Prostate gland (tissue), 2 donors: Measurements from ENCODE around the gene HIGD1A.

Experiments used
- POLR2A ChIP-seq: fragments of 450-650 bp; IDR thresholded peaks from one replicate; pipeline ENCODE4 v1.6.1; 2016; ENCODE audit warnings: antibody characterized with exemption, mild to moderate bottlenecking
- POLR2AphosphoS5 ChIP-seq: sonication (generic); formaldehyde crosslinking; IDR thresholded peaks from one replicate; pipeline ENCODE4 v1.6.1; 2017; ENCODE audit warnings: antibody characterized with exemption
- TF ChIP-seq, protein P1 (sequence below), 4 experiments: fragments of 200-600 bp in 2 of 4; fragments of 450-650 bp in 2 of 4; sonication (generic) in 2 of 4; IDR thresholded peaks; 1 replicate in 3 of 4; 2 replicates in 1 of 4; pipeline ENCODE4 v1.5.1; 2016 to 2019; ENCODE audit warnings: antibody characterized with exemption in 4 of 4, mild to moderate bottlenecking in 2 of 4, moderate library complexity in 2 of 4

DNA sequence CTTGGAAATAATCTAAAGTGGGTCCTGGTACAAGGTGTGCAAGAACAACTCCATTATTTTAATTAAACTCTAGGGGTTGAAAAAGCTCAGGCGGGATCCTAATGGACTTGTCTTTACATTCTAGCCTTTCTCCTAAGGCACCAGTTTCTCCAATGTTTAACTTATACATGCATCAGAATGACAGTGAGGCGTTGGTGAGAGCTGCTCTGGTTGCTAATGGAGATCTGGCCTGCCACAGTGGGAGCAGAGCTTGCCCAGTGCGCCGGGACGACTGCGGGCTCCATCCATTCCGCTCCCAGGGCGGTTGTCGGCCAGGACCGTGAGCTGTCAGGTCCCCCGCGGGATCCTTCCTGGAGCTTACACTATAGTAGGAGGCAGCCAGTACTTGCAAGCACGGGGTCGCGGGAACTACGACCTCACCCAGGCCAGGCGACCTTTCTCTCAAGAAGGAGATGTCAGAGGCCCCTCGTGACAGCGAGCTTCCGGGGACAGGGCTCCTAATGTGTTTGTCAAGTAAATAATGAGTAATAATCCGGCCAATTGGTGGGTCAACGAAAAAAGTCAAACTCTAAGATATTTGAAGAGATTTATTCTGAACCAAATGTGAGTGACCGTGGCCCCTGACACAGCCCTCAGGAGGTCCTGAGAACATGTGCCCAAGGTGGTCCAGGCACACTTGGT, 991 bp upstream of the HIGD1A start:
- TF ChIP-seq, protein P1, sequence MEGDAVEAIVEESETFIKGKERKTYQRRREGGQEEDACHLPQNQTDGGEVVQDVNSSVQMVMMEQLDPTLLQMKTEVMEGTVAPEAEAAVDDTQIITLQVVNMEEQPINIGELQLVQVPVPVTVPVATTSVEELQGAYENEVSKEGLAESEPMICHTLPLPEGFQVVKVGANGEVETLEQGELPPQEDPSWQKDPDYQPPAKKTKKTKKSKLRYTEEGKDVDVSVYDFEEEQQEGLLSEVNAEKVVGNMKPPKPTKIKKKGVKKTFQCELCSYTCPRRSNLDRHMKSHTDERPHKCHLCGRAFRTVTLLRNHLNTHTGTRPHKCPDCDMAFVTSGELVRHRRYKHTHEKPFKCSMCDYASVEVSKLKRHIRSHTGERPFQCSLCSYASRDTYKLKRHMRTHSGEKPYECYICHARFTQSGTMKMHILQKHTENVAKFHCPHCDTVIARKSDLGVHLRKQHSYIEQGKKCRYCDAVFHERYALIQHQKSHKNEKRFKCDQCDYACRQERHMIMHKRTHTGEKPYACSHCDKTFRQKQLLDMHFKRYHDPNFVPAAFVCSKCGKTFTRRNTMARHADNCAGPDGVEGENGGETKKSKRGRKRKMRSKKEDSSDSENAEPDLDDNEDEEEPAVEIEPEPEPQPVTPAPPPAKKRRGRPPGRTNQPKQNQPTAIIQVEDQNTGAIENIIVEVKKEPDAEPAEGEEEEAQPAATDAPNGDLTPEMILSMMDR (IDR thresholded peaks at IDR 0.05): no peak
- TF ChIP-seq POLR2A: no peak
- TF ChIP-seq POLR2AphosphoS5: no peak
